ENCODE data around the gene YWHAH. TPM values are rescaled to one million over a fixed set of nuclear protein-coding genes. Genes with fewer than 3 reads are reported as not detected.

YWHAH gene
- polyA plus RNA-seq, 3 donors, result 59.5 to 136 (median 132) TPM

- Histone ChIP-seq H3K4me1 (ENCODE audit: control insufficient read depth in 1 of 2, insufficient read depth in 2 of 2, low read length in 2 of 2) (peaks cover 39 to 43% of the 10 kb centered on the region in 2 donors), H3K9me3 (replicated peaks in 1 of 2; ENCODE audit: control insufficient read depth in 1 of 2, insufficient read depth in 1 of 2, low read length in 2 of 2) (no peaks in the 10 kb centered on the region), H3K79me2 (ENCODE audit: insufficient read depth, low read length) (peaks cover 26% of the 10 kb centered on the region), H3K9ac (ENCODE audit: insufficient read depth, low read length, poor library complexity, severe bottlenecking) (no peak overlapping the region), H3K36me3 (replicated peaks in 1 of 2; ENCODE audit: control insufficient read depth in 1 of 2, insufficient read depth in 2 of 2, low read length in 2 of 2) (no peaks in the 10 kb centered on the region), H4K20me1 (ENCODE audit: insufficient read depth, low read length) (peaks cover 22% of the 10 kb centered on the region), H3K4me2 (replicated peaks; ENCODE audit: extremely low read depth, low read length, poor library complexity, severe bottlenecking) (no peak overlapping the region), H3K4me3 (replicated peaks in 1 of 3; ENCODE audit: low read depth in 2 of 3, low read length in 3 of 3) (no peak overlapping the region), H3K27ac (ENCODE audit: low read depth in 1 of 2, low read length in 2 of 2) (no peak overlapping the region), H3K27me3 (ENCODE audit: control insufficient read depth in 2 of 2, insufficient read depth in 2 of 2, low read length in 2 of 2) (no peaks in the 10 kb centered on the region), H2AFZ (ENCODE audit: insufficient read depth, low read depth, low read length, poor library complexity, severe bottlenecking) (no peak overlapping the region)
- Mint-ChIP-seq H3K4me1 (peaks cover 24% of the 10 kb centered on the region), H3K4me3 (no peak overlapping the region), H3K9me3 (no peaks in the 10 kb centered on the region), H3K36me3 (peaks cover 0 to 2% of the 10 kb centered on the region in 2 donors), H3K27me3 (ENCODE audit: low read depth in 3 of 3) (peaks cover 0 to 5% (median 0%) of the 10 kb centered on the region in 3 donors), H3K27ac (peak overlapping the region in 1 of 7 donors; percentile 22)
- intact Hi-C loops (cut with micrococcal nuclease), result loop anchor here (5.0 to 10.0 kb wide), 4 partner anchors 187 to 307 kb away; partner anchors contain the start of genes DEPDC5 (in 2 of the 2), PISD (in 2 of the 2) and PRR14L (in 2 of the 2)
- 93% methylated on average over 5 of the region's 5 CpGs for WGBS (ENCODE audit: insufficient coverage)
- no peak for TF ChIP-seq CTCF (IDR thresholded peaks at IDR 0.05)
- no peak for DNase-seq
Measured at GRCh38 chr22:31942091-31942490, 2.2 kb upstream of the YWHAH start.

DNA sequence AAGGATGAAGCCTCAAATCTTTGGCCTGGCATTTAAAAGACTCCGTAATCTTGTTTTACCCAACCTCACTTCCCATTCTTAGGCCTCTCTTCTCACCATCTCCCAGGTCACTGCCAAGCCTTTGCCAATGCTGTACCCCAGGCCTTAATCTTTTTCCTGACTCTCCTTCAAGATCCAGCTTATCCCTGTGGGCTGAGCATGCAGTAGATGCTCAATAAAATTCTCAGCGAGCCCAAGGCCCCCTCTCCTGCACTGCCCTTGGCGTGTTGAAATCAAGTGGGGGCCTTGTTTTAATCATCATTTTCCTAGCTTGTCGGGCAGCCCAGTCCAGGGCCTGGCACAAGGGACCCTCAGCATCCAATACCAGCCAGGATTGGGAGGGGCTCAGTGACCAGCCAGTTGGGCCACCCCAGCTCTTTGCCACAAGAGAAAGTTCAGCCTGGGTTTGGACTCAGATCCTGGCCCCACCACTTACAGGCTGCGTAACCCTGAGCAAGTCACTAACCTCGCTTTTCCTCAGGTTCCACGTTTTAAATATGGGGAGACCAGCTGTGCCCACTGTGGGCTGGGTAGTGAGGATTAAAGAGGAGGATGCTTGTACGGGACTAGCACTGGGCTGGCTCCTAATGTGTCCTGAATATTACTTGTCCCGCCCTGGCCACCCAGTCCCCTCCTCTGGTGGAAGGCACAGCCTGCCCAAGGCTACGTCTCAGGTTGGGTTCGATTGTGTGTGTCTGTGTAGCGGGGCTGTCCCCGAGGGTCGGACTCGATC lies 943 bp upstream of the YWHAH start:
- Histone ChIP-seq H3K9me3 (replicated peaks in 1 of 2; ENCODE audit: control insufficient read depth in 1 of 2, insufficient read depth in 1 of 2, low read length in 2 of 2) (no peaks in the 10 kb centered on the region), H3K4me1 (ENCODE audit: control insufficient read depth in 1 of 2, insufficient read depth in 2 of 2, low read length in 2 of 2) (peaks cover 40 to 49% of the 10 kb centered on the region in 2 donors), H4K20me1 (ENCODE audit: insufficient read depth, low read length) (peaks cover 34% of the 10 kb centered on the region), H3K4me2 (replicated peaks; ENCODE audit: extremely low read depth, low read length, poor library complexity, severe bottlenecking) (peak overlapping the region; percentile 99), H3K4me3 (replicated peaks in 1 of 3; ENCODE audit: low read depth in 2 of 3, low read length in 3 of 3) (peak overlapping the region; percentile 25 to 99 (median 56)), H3K9ac (ENCODE audit: insufficient read depth, low read length, poor library complexity, severe bottlenecking) (peak overlapping the region; percentile 78), H3K27me3 (ENCODE audit: control insufficient read depth in 2 of 2, insufficient read depth in 2 of 2, low read length in 2 of 2) (no peaks in the 10 kb centered on the region), H3K36me3 (replicated peaks in 1 of 2; ENCODE audit: control insufficient read depth in 1 of 2, insufficient read depth in 2 of 2, low read length in 2 of 2) (peaks cover 3 to 11% of the 10 kb centered on the region in 2 donors), H3K27ac (ENCODE audit: low read depth in 1 of 2, low read length in 2 of 2) (peak overlapping the region; percentile 79 to 80), H3K79me2 (ENCODE audit: insufficient read depth, low read length) (peaks cover 39% of the 10 kb centered on the region), H2AFZ (ENCODE audit: insufficient read depth, low read depth, low read length, poor library complexity, severe bottlenecking) (peak overlapping the region; percentile 90)
- H3K27ac Mint-ChIP-seq, result peak overlapping the region; percentile 78 to 96 (median 90)
- 32% methylated on average over 11 of the region's 15 CpGs for WGBS (ENCODE audit: insufficient coverage)
- no peaks in the 10 kb centered on the region for H3K9me3 Mint-ChIP-seq
- peaks cover 34% of the 10 kb centered on the region for H3K4me1 Mint-ChIP-seq
- peak overlapping the region in 1 of 2 donors; percentile 93 for H3K4me3 Mint-ChIP-seq
- H3K27me3 Mint-ChIP-seq (ENCODE audit: low read depth in 3 of 3), result peaks cover 0 to 3% (median 0%) of the 10 kb centered on the region in 3 donors
- intact Hi-C loops (cut with micrococcal nuclease), result loop anchor here (5.0 to 10.0 kb wide), 4 partner anchors 189 to 309 kb away; partner anchors contain the start of genes DEPDC5 (in 2 of the 2), PISD (in 2 of the 2) and PRR14L (in 2 of the 2)
- no peak for DNase-seq
- peaks cover 9 to 10% of the 10 kb centered on the region in 2 donors for H3K36me3 Mint-ChIP-seq
- no peak for TF ChIP-seq CTCF (IDR thresholded peaks at IDR 0.05)

All from CD14-positive monocyte (primary cell).